GM19328 (cell line): ENCODE results near the gene GOLGA6C.
"Not testable (repeated sequence)": the region's sequence is repeated elsewhere in the genome, so short reads cannot be mapped to it uniquely, and the experiment has no call there.

ENCODE experiments used
- ATAC-seq: cut with Tn5 transposase; IDR thresholded peaks from one replicate; pipeline ENCODE4 v1.9.1; 2021; ENCODE audit warnings: mild to moderate bottlenecking, moderate library complexity; ENCODE audit not compliant: unreplicated experiment

GOLGA6C gene

DNA sequence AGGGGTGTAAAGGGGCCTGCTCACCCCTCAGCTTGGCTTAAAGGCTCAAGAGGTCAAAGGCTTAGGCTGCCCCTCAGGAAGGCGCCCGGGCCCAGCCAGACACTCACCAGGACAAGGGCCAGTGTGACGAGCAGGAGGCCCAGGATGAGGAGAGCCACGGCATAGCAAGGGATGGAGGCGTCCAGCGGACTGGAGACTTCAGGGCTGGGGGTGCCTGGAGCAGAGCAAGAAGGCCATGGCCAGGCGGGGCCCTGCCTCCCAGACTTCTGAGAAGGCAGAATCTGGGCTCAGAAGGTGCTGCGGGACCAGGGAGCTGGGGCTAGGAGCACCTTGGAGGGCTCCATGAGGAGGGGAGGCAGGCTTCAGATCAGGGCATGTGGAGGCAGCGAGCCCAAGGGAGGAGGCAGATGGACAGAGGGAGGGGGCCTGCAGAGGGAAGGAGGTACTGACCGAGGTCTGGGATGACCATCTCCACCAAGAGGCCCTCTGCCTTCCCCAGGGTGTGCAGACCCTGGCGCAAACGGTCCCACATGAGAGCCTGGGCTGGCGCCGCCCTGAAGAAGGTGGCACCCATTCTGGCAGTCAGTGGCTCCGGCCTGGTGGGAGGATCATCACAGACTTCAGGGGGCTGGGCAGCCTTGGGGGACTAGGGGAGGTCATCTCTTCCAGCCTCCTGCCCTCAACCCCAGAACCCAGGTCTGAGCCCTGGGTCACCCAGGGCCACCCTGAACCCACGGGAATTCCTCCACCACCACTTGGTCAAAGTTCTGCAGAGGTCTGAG lies 32.0 kb upstream of the GOLGA6C start:
- ATAC-seq: no peak

DNA sequence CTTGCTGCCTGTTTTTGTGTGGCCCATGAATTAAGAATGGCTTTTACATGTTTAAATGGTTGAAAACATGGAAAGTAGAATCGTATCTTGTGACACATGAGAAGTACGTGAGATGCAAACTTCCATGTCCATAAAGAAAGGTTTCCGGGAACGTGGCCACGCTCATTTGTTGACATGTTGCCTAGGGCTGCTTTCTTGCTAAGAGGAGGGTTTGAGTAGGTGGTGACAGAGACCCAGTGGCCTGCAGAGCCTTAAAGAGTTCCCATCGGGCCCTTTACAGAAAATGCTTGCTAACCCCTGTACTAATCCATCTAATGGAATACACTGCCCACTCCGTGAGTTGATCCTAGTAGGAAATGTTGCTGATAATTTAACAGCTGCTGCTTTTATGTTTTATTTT lies 31.0 kb upstream of the GOLGA6C start:
- ATAC-seq: not testable (repeated sequence)

- ATAC-seq: no peak
Measured at GRCh38 chr15:75227663-75228280, 30.4 kb upstream of the GOLGA6C start.

DNA sequence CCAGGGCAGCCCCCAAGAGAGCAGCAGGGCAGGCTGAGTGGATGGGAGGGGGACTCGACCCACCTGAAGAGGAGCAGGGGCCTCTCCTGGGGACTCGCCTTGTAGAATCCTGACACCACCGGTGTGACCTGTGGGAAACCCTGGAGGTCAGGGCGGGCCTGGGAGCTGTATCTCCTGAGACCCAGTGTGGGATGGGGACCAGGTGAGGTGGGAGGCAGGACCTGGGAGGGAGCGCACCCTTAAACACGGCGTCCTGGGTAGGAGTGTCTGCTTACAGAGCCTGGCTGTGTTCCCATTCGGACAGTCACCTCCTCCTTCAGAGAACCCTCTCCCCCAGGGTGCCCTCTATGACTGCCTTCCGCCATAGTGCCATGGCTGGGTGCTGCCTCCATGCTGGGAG lies 29.3 kb upstream of the GOLGA6C start:
- ATAC-seq: no peak

- ATAC-seq: no peak
Measured at GRCh38 chr15:75229191-75230015, 28.7 kb upstream of the GOLGA6C start.

- ATAC-seq: no peak
Measured at GRCh38 chr15:75230016-75230343, 28.2 kb upstream of the GOLGA6C start.

DNA sequence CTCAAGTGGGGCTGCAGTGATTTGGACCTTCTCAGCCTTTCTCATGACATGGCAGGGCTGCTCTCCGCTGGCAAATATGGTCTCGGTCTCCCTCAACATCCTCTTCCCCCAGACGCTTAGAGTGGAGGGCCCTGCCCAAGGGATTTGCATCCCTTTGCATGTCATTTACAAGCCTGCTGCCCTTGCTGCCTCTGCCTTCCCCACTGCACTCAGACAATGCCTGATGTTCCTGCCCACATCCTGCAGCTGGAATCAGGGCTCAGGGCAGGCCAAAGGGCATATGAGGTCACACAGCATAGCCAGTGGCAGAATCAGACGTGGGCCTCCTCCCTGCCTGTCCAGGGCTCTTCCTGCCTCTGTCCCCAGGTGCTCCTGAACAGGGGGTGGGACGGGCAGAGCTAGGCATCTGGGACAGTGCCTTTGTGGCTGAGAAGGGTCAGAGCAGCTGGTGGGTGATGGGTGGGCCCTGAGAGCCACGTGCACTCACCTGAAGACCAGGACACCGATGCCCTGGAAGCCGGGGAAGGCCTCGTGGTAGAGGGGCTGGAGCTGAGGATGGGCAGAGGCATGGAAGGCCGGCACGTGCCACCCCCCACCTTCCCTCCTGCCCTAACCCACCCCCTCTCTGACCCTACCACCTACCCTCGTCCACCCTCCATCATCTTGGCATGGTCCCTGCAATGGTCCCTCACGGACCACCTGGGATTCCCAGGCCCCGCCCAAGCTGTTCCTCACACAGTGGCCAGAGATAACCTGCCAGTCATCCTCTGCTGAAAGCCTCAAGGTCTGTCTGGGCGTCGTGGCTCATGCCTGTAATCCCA lies 27.4 kb upstream of the GOLGA6C start:
- no peak for ATAC-seq

DNA sequence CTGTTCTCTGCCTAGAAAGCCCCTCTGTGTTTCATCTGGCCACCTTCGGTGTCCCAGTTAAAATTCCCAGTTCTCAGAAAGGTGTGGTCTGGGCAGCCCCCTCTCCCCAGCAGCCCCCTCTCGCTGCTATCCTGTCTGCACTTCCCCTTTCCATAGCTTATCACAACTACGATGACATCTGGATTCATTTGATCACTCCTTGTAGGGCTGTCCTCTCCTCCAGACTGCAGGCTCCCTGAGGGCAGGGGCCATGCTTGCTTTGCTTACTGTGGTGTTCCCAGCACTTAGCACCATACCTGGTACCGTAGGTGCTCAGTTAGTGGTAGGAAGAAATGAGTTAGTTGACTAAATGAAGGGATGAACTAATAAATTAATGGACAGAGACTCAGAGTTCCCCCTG lies 26.3 kb upstream of the GOLGA6C start:
- ATAC-seq: no peak

DNA sequence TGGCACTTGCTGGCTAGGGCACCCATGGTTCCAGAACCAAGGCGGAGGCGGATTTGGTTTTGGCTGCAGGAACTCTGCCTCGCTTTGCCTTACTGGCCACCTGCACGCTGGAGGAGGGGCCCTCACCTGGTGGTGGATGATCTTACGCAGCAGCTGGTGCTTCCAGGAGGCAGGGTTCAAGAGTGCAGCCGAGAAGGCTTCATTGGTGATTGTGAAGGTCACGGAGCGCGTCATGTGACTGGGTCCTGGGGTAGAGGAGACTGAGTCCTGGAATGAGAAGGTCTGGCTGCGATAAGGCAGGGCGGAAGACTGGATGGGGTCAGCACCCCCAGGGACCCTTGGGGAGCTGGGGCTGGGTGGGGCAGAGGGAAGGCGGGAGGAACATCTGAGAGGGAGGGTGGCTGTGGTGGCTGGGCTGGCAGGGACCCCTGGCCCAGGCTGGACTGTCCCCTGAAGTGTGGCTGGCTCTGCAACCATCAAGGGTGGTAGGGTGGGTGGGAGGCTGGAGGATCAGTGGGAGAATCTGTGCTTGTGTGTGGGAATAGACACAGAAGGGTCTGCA lies 25.8 kb upstream of the GOLGA6C start:
- no peak for ATAC-seq

DNA sequence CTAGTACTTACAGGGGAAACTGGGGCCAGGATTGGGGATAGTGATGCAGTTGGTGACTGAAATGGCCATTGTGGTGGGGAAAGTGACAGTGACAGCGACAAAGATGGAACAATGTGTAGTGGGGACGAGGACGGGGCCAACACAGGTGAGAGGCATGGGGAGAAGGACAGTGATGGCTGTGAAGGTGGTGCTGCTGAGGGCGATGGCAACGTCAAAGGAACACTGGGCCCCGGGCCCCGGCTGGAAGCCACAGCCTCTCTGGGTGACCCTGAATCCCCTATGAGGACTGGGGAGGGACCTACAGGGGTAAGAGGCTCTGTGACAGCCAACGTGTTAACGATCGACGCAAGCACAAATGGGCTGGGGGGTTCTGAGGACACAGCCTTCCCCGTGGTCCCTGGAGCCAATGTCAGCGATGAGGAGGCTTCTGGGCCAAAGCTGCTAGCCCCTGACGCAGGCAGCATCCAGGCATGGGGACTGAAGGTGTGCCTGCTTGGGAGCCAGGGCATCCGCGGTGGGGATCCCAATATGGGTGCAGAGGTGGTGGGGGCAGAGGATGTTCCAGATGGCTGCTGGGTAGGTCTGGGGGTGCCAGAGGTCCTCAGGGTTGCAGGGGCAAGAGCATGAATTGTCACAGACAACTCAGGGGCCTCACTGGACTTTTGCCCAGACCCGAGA lies 25.2 kb upstream of the GOLGA6C start:
- ATAC-seq: no peak

- ATAC-seq: no peak
Measured at GRCh38 chr15:75233504-75234190, 24.5 kb upstream of the GOLGA6C start.

- no peak for ATAC-seq
Measured at GRCh38 chr15:75234191-75234810, 23.8 kb upstream of the GOLGA6C start.

DNA sequence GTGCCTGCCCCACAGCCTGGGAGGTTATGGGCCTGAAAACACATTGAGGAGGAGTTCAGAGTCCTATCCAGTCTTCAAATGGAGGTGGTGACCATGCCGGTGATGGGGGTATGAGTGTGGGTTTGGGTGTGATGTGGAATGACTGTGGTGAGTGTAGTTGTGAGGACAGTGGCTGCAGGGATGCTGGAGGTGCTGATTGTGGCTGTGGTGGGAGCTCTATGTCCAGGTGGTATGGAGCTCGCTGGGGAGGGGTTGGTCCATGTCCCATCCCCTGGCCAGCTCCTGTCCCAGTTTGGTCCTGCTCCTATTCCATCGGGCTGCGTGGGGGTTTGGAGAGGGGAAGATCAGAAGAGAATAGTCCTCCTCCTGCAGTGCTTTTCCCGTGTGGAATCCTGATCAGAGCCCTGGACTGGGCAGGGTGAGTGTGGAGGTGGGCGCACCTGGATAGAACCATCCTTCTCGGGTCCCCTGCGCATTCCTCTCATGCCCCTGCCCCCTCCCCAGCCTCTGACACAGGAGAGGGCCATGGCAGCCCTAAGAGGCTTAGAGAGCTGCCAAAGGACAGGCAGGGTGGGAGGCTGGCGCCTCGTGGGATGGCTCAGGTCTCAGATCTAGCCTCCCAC lies 23.0 kb upstream of the GOLGA6C start:
- no peak for ATAC-seq

DNA sequence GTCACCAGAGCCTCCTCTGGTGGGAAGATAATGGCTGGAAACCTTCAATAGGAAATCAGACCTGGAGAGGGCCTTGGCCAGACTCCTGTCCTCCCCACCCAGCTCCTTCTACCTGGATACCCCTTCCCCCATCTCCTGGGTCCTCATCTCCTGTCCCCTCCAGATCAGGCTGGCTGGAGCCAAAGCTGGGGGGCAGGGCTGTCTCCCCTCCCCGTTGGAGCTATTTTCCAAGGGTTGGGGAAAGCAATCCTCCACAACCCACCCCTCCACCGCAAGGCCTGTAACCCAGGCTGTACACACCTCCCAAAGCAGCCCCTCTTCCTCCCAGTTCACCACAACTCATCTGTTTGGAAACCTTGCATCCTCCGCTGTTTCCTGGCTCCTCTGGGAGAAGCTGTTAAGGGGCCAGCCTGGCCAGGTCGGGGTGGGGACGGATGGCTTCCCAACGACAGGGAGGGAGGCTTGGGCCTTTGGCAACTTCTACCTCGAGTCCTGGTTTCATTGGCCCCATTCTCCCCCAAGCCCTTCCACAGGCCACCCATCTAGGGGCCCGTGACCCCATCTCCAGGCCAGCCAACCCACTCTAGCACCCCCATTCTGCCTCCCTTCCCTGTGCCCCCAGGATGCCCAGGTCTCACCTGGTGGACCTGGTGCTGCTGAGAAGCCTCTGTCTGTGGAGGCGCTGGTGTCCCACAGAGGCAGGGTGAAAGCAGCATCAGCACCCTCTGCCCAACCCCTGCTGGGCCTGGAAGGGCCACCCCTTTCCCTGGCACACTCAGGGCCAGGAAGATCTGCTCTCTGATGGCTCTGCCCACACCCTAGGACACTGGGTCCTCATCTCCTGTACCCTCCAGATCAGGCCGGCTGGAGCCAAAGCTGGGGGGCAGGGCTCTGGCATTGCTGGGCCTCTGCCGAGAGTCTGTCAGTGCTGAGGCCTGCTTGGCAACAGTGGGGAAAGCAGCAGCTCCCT lies 22.1 kb upstream of the GOLGA6C start:
- ATAC-seq: no peak

DNA sequence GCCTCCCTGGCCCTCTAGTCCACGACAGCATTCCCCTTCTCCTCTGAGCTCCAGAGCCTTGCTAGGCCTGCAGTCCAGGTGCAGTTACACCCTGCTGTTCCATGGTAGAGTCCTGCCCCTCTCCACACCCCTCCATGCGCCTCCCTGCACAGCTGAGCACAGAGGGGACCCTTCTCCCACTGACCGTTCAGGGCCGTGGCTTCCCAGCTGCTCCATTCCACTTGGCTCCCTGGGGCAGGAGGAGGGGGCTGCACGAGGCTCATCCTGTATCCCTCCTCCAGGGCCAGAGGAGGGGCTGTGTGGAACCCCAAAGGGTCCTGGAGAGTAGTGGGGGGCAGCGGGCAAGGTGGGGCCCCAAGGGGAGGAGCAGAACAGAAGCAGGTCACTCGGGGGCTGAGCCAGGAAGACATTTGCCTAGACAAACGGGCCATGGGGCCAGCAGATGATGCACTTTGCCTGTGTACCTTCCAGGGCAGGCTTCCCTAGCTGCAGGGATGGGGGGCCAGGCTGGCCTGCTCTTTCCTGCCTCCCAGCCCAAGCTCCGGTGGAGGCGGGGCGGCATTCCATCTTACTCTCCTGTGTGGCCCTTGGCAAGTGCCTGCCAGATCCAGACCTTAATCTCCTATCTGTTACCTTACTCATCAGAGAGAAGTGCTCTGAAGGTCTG lies 20.7 kb upstream of the GOLGA6C start:
- ATAC-seq: no peak

GRCh38 chr15:75238150-75238549 lies 20.0 kb upstream of the GOLGA6C start:
- no peak for ATAC-seq

DNA sequence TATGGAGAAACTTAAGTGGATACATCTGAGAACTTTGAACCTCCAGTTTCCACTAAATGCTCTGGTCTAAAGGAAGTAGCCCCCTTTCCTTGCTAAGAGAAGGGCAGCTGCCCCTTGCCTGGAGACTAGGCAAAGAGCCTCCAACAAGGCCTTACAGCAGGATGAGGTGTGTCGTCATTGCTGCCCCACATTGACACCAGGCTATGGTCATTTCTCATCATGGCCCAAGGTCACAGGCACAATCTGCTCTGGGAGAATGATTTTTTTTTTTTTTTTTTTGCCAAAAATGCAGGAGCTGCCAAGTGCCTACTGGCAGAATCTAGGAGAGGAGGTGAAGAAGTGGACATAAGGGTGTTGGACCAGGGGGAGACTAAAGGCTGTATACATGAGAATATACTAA lies 12.4 kb upstream of the GOLGA6C start:
- ATAC-seq: not testable (repeated sequence)
